ENCODE measurements around the gene CD44.

CD44 gene

DNA sequence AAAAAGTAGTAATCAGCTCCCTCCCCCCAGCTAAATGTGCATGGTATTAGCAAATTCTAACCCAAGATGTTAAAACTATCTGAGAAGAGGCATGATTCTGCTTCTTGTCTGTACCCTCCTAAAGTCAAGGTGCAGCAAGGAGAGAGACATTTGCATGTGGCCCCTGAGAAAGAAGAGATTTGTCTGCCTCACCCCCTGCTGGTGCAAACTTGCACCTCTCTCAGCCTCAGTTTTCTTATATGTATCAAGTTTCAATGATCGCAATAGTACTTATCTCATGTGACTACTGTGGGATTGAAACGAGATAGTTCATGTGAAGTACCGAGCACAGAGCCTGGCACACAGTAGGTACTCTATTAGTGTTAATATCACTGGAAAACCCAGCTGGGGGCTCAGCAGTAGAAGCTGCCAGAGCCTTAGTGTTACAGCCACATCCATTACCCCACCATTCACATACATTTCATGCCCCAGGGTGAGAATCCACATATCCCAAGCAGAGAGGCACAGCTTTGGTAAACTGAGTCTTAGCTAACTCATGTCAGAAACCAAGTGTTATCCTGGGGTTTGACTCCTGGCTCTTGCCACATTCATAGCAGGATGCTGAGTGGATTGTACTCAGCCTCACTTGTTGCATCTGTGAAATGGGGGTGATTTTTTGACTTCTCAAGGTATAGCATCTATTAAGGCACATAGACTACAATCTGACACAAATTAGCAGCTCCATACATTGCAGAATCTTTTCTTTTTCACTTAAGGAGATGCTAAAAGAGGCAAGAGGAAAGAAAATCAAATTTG is 24.9 kb downstream of the CD44 start:
- Histone ChIP-seq H3K27ac (no peak overlapping the region), H3K9ac (ENCODE audit: insufficient read length) (no peak overlapping the region), H3K4me3 (no peak overlapping the region), H3K36me3 (ENCODE audit: insufficient read depth, low read length) (no peaks in the 10 kb centered on the region), H3K9me3 (ENCODE audit: low read depth, low read length) (no peaks in the 10 kb centered on the region)
- DNase-seq (ENCODE audit: low read depth, low spot score), result no peak
- TF ChIP-seq EZH2 (IDR thresholded peaks at IDR 0.05) (no peak), POLR2AphosphoS5 (IDR thresholded peaks at IDR 0.05; ENCODE audit: borderline replicate concordance, low read depth, low read length) (no peak), FOXP2 (optimal IDR thresholded peaks at IDR 0.05; ENCODE audit: control extremely low read depth, extremely low read length, insufficient read depth) (no peak)

- Histone ChIP-seq H3K27ac (no peak overlapping the region), H3K4me3 (no peak overlapping the region), H3K36me3 (ENCODE audit: insufficient read depth, low read length) (no peaks in the 10 kb centered on the region), H3K9ac (ENCODE audit: insufficient read length) (no peak overlapping the region), H3K9me3 (ENCODE audit: low read depth, low read length) (no peaks in the 10 kb centered on the region)
- TF ChIP-seq FOXP2 (optimal IDR thresholded peaks at IDR 0.05; ENCODE audit: control extremely low read depth, extremely low read length, insufficient read depth), result no peak
- no peak for TF ChIP-seq POLR2AphosphoS5 (IDR thresholded peaks at IDR 0.05; ENCODE audit: borderline replicate concordance, low read depth, low read length)
- no peak for TF ChIP-seq EZH2 (IDR thresholded peaks at IDR 0.05)
- no peak for DNase-seq (ENCODE audit: low read depth, low spot score)
Observed at GRCh38 chr11:35165030-35165422, 26.1 kb downstream of the CD44 start.

DNA sequence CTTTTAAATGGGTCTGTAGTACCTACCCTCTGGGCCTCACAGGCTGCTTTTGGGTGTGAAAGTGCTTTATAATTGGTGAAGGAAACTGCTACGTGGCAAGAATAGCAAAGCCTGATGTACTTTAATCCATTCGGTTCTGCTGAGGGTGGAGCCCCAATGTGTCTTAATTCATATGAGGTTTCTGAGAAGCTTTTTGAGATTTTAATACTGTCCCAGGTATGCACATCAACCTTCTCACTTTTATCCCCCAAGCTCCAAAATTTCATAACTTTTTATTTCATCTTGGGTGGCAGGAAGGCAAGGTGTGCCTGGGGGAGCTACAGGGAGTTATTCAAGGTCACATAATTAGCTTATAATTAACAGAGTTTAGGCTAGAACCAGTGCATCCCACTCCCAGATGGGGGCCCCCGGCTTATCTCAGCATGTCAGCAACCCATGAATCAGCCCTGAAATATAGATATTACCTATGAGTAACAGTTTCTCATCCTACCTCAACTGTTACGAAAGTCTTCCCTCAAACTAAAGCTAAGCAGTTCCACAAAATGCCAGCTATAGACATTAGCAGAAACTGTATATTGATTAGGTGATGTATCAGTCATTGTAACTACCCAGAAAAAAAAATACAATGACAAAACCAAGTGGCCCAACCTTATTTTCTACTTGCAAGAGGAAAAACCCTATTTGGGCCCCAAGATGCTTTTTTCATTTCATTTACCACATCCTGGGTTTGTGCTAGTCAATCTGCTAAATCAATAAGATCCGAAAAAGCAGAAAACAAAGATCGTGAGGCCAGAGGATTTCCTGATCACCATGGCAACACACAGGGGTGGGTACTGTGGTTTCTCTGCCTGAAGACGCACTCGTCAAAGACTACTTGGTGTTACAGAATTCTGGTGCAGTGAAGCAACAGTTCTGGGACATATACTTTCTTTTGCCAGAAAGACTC is 26.7 kb downstream of the CD44 start:
- Histone ChIP-seq H3K27ac (no peak overlapping the region), H3K4me3 (no peak overlapping the region), H3K9me3 (ENCODE audit: low read depth, low read length) (no peaks in the 10 kb centered on the region), H3K9ac (ENCODE audit: insufficient read length) (no peak overlapping the region), H3K36me3 (ENCODE audit: insufficient read depth, low read length) (no peaks in the 10 kb centered on the region)
- DNase-seq (ENCODE audit: low read depth, low spot score), result no peak
- TF ChIP-seq POLR2AphosphoS5 (IDR thresholded peaks at IDR 0.05; ENCODE audit: borderline replicate concordance, low read depth, low read length) (no peak), FOXP2 (optimal IDR thresholded peaks at IDR 0.05; ENCODE audit: control extremely low read depth, extremely low read length, insufficient read depth) (no peak), EZH2 (IDR thresholded peaks at IDR 0.05) (no peak)

- H3K9ac ChIP-seq (ENCODE audit: insufficient read length), result no peak overlapping the region
- no peaks in the 10 kb centered on the region for H3K36me3 ChIP-seq (ENCODE audit: insufficient read depth, low read length)
Observed at GRCh38 chr11:35166369-35167360, 27.7 kb downstream of the CD44 start.

GRCh38 chr11:35167426-35167954 is 28.5 kb downstream of the CD44 start:
- no peak overlapping the region for H3K4me3 ChIP-seq
- TF ChIP-seq POLR2AphosphoS5 (IDR thresholded peaks at IDR 0.05; ENCODE audit: borderline replicate concordance, low read depth, low read length) (no peak), FOXP2 (optimal IDR thresholded peaks at IDR 0.05; ENCODE audit: control extremely low read depth, extremely low read length, insufficient read depth) (no peak), EZH2 (IDR thresholded peaks at IDR 0.05) (no peak)
- no peak overlapping the region for H3K27ac ChIP-seq
- H3K36me3 ChIP-seq (ENCODE audit: insufficient read depth, low read length), result no peaks in the 10 kb centered on the region
- no peak overlapping the region for H3K9ac ChIP-seq (ENCODE audit: insufficient read length)
- no peak for DNase-seq (ENCODE audit: low read depth, low spot score)
- no peaks in the 10 kb centered on the region for H3K9me3 ChIP-seq (ENCODE audit: low read depth, low read length)

More at GRCh38 chr11:35166369-35167360, 27.7 kb downstream of the CD44 start:
- DNase-seq (ENCODE audit: low read depth, low spot score), result no peak
- Histone ChIP-seq H3K9me3 (ENCODE audit: low read depth, low read length) (no peaks in the 10 kb centered on the region), H3K27ac (no peak overlapping the region), H3K4me3 (no peak overlapping the region)
- no peak for TF ChIP-seq FOXP2 (optimal IDR thresholded peaks at IDR 0.05; ENCODE audit: control extremely low read depth, extremely low read length, insufficient read depth)
- TF ChIP-seq EZH2 (IDR thresholded peaks at IDR 0.05), result no peak
- no peak for TF ChIP-seq POLR2AphosphoS5 (IDR thresholded peaks at IDR 0.05; ENCODE audit: borderline replicate concordance, low read depth, low read length)

GRCh38 chr11:35168671-35169070 is 29.7 kb downstream of the CD44 start:
- DNase-seq (ENCODE audit: low read depth, low spot score), result no peak
- TF ChIP-seq FOXP2 (optimal IDR thresholded peaks at IDR 0.05; ENCODE audit: control extremely low read depth, extremely low read length, insufficient read depth) (no peak), EZH2 (IDR thresholded peaks at IDR 0.05) (no peak), POLR2AphosphoS5 (IDR thresholded peaks at IDR 0.05; ENCODE audit: borderline replicate concordance, low read depth, low read length) (no peak)
- no peak overlapping the region for H3K4me3 ChIP-seq
- no peaks in the 10 kb centered on the region for H3K9me3 ChIP-seq (ENCODE audit: low read depth, low read length)
- no peaks in the 10 kb centered on the region for H3K36me3 ChIP-seq (ENCODE audit: insufficient read depth, low read length)
- no peak overlapping the region for H3K9ac ChIP-seq (ENCODE audit: insufficient read length)
- no peak overlapping the region for H3K27ac ChIP-seq

DNA sequence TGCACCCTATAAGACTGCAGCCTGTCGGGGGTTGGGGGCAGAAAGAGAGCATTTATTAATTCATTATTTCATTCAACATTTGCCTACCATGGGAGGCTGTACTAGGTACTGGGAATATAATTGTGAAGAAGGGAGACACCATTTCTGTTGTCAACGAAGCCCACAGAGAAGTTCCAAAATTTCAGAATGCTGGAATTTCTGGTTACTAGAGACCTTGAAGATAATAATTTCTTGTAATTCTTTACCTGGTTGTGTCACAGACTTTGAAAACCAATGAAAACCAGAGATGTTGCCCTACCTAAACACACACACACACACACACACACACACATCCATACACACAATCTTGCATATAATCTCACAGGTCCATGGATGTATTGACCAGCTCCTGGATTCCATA is 30.1 kb downstream of the CD44 start:
- Histone ChIP-seq H3K9me3 (ENCODE audit: low read depth, low read length) (no peaks in the 10 kb centered on the region), H3K4me3 (no peak overlapping the region), H3K36me3 (ENCODE audit: insufficient read depth, low read length) (no peaks in the 10 kb centered on the region), H3K9ac (ENCODE audit: insufficient read length) (no peak overlapping the region), H3K27ac (no peak overlapping the region)
- TF ChIP-seq FOXP2 (optimal IDR thresholded peaks at IDR 0.05; ENCODE audit: control extremely low read depth, extremely low read length, insufficient read depth), result no peak
- TF ChIP-seq EZH2 (IDR thresholded peaks at IDR 0.05), result no peak
- TF ChIP-seq POLR2AphosphoS5 (IDR thresholded peaks at IDR 0.05; ENCODE audit: borderline replicate concordance, low read depth, low read length), result no peak
- no peak for DNase-seq (ENCODE audit: low read depth, low spot score)

Measured in SK-N-MC (cell line).